GM10248 (cell line): ENCODE results near the gene HPGDS.

ENCODE experiments used
- CTCF ChIA-PET: fragments of 300-600 bp; sonication (Branson Sonifier 250); formaldehyde crosslinking; extraction: SDS; loops from one replicate; lab custom pipeline; 2021; ENCODE audit warnings: antibody characterized with exemption; lab: Yijun Ruan, JAX
- POLR2A ChIA-PET: fragments of 350-650 bp; sonication (Branson Sonifier 250); formaldehyde crosslinking; extraction: SDS; loops from one replicate; lab custom pipeline; 2020; ENCODE audit warnings: antibody characterized with exemption; lab: Yijun Ruan, JAX
- DNase-seq: peaks from one replicate; pipeline ENCODE4 v3.0.0; 2012; ENCODE audit errors: extremely low spot score
- TF ChIP-seq, protein P1 (sequence below): IDR thresholded peaks from 2 replicates; pipeline ENCODE4 v1.5.1; 2012; ENCODE audit warnings: mild to moderate bottlenecking, low read depth; ENCODE audit errors: extremely low read depth, missing control alignments, control extremely low read depth

The HPGDS gene

GRCh38 chr4:94359221-94359620, 16.6 kb upstream of the HPGDS start:
- POLR2A ChIA-PET = no interaction called here

GRCh38 chr4:94358101-94358500, 15.5 kb upstream of the HPGDS start:
- DNase-seq = no peak

More at GRCh38 chr4:94359221-94359620, 16.6 kb upstream of the HPGDS start:
- CTCF ChIA-PET = interaction anchor here (1.3 to 2.1 kb wide), 3 partner anchors 11 to 20 kb away, joined by 3 to 6 read pairs (median 5); no protein-coding TSS in a partner anchor
- TF ChIP-seq, protein P1, sequence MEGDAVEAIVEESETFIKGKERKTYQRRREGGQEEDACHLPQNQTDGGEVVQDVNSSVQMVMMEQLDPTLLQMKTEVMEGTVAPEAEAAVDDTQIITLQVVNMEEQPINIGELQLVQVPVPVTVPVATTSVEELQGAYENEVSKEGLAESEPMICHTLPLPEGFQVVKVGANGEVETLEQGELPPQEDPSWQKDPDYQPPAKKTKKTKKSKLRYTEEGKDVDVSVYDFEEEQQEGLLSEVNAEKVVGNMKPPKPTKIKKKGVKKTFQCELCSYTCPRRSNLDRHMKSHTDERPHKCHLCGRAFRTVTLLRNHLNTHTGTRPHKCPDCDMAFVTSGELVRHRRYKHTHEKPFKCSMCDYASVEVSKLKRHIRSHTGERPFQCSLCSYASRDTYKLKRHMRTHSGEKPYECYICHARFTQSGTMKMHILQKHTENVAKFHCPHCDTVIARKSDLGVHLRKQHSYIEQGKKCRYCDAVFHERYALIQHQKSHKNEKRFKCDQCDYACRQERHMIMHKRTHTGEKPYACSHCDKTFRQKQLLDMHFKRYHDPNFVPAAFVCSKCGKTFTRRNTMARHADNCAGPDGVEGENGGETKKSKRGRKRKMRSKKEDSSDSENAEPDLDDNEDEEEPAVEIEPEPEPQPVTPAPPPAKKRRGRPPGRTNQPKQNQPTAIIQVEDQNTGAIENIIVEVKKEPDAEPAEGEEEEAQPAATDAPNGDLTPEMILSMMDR = no peak
- no peak for DNase-seq

DNA sequence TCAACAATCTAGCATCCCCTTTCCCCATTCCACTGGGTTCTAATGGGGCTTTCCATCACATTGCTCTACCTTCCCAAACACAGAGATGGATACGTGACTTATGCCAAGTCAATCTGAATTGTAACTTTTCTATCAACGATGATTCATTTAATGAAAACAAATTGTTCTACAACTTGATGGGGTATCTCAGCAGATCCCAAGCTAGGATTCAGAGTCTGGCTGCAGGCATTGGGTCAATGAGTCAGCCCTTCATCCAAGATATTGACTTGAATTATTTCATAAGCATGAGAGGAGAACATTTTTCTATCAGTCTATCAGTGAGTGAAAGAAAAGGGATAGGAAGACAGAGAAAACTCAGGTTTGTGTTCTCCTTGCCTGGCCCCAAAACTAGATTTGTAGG, 15.0 kb upstream of the HPGDS start:
- ChIA-PET POLR2A (no interaction called here), CTCF (interaction anchor here (2.1 kb wide), 1 partner anchor 18 kb away, joined by 5 read pairs; no protein-coding TSS in a partner anchor)
- no peak for DNase-seq
- TF ChIP-seq, protein P1 = no peak

More at GRCh38 chr4:94358101-94358500, 15.5 kb upstream of the HPGDS start:
- ChIA-PET CTCF (interaction anchor here (2.1 kb wide), 1 partner anchor 19 kb away, joined by 5 read pairs; no protein-coding TSS in a partner anchor), POLR2A (no interaction called here)
- TF ChIP-seq, protein P1 = no peak

- TF ChIP-seq, protein P1 = no peak
- ChIA-PET CTCF (interaction anchor here (1.2 to 1.6 kb wide), 2 partner anchors 8 to 51 kb away, joined by 3 to 4 read pairs; no protein-coding TSS in a partner anchor), POLR2A (no interaction called here)
- DNase-seq = no peak
Observed at GRCh38 chr4:94356444-94356843, 13.8 kb upstream of the HPGDS start.

DNA sequence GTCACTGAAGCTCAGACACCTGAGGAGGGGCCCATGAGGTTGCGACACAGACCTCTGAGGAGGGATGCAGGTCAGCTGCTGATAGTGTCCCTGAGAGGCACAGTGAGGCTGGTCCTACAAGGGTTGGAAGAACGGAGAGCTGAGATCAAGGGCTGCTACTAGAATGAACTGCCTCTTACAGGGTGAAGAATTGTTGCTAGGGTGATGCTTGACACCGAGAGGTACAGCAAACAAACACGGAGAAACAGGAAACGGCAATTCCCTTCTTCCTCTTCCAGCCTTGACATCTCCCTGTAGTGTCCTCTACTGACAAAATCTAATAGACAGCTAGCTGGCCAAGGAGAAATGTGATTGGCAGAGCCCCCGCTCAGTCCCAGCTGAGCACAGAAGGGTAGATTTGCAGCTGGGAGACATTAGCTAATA, 11.8 kb upstream of the HPGDS start:
- POLR2A ChIA-PET = no interaction called here
- TF ChIP-seq, protein P1 = no peak
- CTCF ChIA-PET = interaction anchor here (2.2 kb wide), 1 partner anchor 10 kb away, joined by 5 read pairs; no protein-coding TSS in a partner anchor
- no peak for DNase-seq

GRCh38 chr4:94352996-94353395, 10.4 kb upstream of the HPGDS start:
- no peak for DNase-seq
- POLR2A ChIA-PET = no interaction called here
- TF ChIP-seq, protein P1 = no peak
- CTCF ChIA-PET = no interaction called here

GRCh38 chr4:94352163-94352562, 9.5 kb upstream of the HPGDS start:
- DNase-seq = no peak
- ChIA-PET POLR2A (no interaction called here), CTCF (interaction anchor here (1.3 kb wide), 1 partner anchor 18 kb away, joined by 3 read pairs; no protein-coding TSS in a partner anchor)

More at GRCh38 chr4:94352163-94352562, 9.5 kb upstream of the HPGDS start:
- TF ChIP-seq, protein P1 = no peak
